Cardiac fibroblast (primary cell): ENCODE results near the gene SPN.

ENCODE experiments used
- DNase-seq, 2 donors: peaks; one replicate each; pipeline versions ENCODE4 v3.0.0 to v3.0.0-alpha.2; 2010; ENCODE audit warnings: low read depth in 2 of 2
- H3K4me3 ChIP-seq, 2 donors: replicated peaks in 1 of 2; 1 replicate in 1 of 2; 2 replicates in 1 of 2; pipeline ENCODE4 v1.5.1; 2011; ENCODE audit warnings: low read depth in 2 of 2, low read length in 2 of 2, mild to moderate bottlenecking in 2 of 2, moderate library complexity in 1 of 2
- TF ChIP-seq, protein P1 (sequence below): IDR thresholded peaks from one replicate; pipeline ENCODE4 v1.5.1; 2011; ENCODE audit warnings: low read depth, mild to moderate bottlenecking, low read length, inconsistent platforms

SPN gene

GRCh38 chr16:29668267-29668666, 5.2 kb downstream of the SPN start:
- TF ChIP-seq, protein P1, sequence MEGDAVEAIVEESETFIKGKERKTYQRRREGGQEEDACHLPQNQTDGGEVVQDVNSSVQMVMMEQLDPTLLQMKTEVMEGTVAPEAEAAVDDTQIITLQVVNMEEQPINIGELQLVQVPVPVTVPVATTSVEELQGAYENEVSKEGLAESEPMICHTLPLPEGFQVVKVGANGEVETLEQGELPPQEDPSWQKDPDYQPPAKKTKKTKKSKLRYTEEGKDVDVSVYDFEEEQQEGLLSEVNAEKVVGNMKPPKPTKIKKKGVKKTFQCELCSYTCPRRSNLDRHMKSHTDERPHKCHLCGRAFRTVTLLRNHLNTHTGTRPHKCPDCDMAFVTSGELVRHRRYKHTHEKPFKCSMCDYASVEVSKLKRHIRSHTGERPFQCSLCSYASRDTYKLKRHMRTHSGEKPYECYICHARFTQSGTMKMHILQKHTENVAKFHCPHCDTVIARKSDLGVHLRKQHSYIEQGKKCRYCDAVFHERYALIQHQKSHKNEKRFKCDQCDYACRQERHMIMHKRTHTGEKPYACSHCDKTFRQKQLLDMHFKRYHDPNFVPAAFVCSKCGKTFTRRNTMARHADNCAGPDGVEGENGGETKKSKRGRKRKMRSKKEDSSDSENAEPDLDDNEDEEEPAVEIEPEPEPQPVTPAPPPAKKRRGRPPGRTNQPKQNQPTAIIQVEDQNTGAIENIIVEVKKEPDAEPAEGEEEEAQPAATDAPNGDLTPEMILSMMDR: no peak
- DNase-seq: no peak
- no peak overlapping the region for H3K4me3 ChIP-seq

- no peak for DNase-seq
- TF ChIP-seq, protein P1: no peak
- H3K4me3 ChIP-seq: no peak overlapping the region
These were observed 10.5 kb downstream of the SPN start for GRCh38 chr16:29673501-29673900.

GRCh38 chr16:29674188-29674587, 11.1 kb downstream of the SPN start:
- TF ChIP-seq, protein P1: no peak
- no peak overlapping the region for H3K4me3 ChIP-seq
- peak; percentile 42 to 75 for DNase-seq

GRCh38 chr16:29675811-29676643, 13.0 kb downstream of the SPN start:
- peak; percentile 40 to 51 for DNase-seq
- no peak overlapping the region for H3K4me3 ChIP-seq

GRCh38 chr16:29676989-29677785, 14.1 kb downstream of the SPN start:
- TF ChIP-seq, protein P1: no peak
- no peak for DNase-seq
- H3K4me3 ChIP-seq: no peak overlapping the region

More at GRCh38 chr16:29675811-29676643, 13.0 kb downstream of the SPN start:
- TF ChIP-seq, protein P1: no peak

GRCh38 chr16:29678691-29679267, 15.7 kb downstream of the SPN start, which contains the start of gene QPRT:
QPRT (plus strand) TSS chr16:29679180; CDS start chr16:29679198, 18 bp downstream.
- peak; percentile 33 to 83 for DNase-seq
- TF ChIP-seq, protein P1: no peak
- peak within 1 kb of the TSS; percentile 43 to 51 for H3K4me3 ChIP-seq
